ENCODE measurements around the gene PSMD11. TPM values are rescaled to one million over a fixed set of nuclear protein-coding genes. Genes with fewer than 3 reads are reported as not detected.

Gene PSMD11
- total RNA-seq, 1 experiment from 2014 or later = 212 TPM

DNA sequence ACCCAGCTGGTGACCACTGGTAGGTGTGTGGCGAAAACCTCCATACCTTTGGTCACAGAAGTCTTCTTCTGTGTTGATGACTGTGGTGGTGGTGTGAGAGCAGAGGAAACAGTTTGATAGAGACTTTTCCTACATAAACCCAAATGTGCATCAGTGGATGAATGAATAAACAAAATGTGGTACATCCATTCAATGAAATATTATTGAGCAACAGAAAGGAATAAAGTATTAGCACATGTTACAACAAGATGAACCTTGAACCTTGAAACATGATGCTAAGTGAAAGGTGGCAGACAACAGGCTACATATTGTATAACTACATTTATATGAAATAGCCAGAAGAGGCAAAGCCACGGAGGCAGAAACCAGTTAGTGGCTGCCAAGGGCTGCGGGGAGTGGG, 57.7 kb downstream of the PSMD11 start:
- Histone ChIP-seq H3K4me1 (ENCODE audit: control insufficient read depth, insufficient read depth, low read length) (no peaks in the 10 kb centered on the region), H3K27me3 (ENCODE audit: control insufficient read depth, insufficient read depth, low read length) (no peaks in the 10 kb centered on the region), H3K27ac (ENCODE audit: low read length) (no peak overlapping the region), H3K9me3 (ENCODE audit: control insufficient read depth, insufficient read depth, low read depth, low read length) (no peaks in the 10 kb centered on the region), H3K36me3 (ENCODE audit: control insufficient read depth, insufficient read depth, low read length) (no peaks in the 10 kb centered on the region), H3K4me3 (ENCODE audit: low read depth in 2 of 2, low read length in 2 of 2) (no peak overlapping the region)
- TF ChIP-seq POLR2AphosphoS5 (IDR thresholded peaks at IDR 0.05; ENCODE audit: low read depth, low read length) (no peak), CTCF (IDR thresholded peaks at IDR 0.05) (no peak), SIN3A (IDR thresholded peaks at IDR 0.05; ENCODE audit: borderline replicate concordance, insufficient read depth, low read depth, low read length) (no peak), TCF7L2 (IDR thresholded peaks at IDR 0.05; ENCODE audit: low read depth, low read length) (no peak)
- TF ChIP-seq, protein P1, sequence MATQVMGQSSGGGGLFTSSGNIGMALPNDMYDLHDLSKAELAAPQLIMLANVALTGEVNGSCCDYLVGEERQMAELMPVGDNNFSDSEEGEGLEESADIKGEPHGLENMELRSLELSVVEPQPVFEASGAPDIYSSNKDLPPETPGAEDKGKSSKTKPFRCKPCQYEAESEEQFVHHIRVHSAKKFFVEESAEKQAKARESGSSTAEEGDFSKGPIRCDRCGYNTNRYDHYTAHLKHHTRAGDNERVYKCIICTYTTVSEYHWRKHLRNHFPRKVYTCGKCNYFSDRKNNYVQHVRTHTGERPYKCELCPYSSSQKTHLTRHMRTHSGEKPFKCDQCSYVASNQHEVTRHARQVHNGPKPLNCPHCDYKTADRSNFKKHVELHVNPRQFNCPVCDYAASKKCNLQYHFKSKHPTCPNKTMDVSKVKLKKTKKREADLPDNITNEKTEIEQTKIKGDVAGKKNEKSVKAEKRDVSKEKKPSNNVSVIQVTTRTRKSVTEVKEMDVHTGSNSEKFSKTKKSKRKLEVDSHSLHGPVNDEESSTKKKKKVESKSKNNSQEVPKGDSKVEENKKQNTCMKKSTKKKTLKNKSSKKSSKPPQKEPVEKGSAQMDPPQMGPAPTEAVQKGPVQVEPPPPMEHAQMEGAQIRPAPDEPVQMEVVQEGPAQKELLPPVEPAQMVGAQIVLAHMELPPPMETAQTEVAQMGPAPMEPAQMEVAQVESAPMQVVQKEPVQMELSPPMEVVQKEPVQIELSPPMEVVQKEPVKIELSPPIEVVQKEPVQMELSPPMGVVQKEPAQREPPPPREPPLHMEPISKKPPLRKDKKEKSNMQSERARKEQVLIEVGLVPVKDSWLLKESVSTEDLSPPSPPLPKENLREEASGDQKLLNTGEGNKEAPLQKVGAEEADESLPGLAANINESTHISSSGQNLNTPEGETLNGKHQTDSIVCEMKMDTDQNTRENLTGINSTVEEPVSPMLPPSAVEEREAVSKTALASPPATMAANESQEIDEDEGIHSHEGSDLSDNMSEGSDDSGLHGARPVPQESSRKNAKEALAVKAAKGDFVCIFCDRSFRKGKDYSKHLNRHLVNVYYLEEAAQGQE (IDR thresholded peaks at IDR 0.05; ENCODE audit: insufficient read depth in 1 of 2, low read depth in 2 of 2, low read length in 1 of 2) = no peak
- intact Hi-C loops (cut with micrococcal nuclease; ENCODE audit: unreplicated experiment) (no loop called here), in situ Hi-C loops (cut with HindIII; ENCODE audit: low pct_unique_long_range_greater_than_20kb, low sequenced_read_pairs) (no loop called here)
- ChIA-PET CTCF (no interaction called here), POLR2A (no interaction called here)
- ATAC-seq (no peak), DNase-seq (ENCODE audit: low read depth, low spot score) (no peak)
- no TSS peak for BruUV-seq (replicated peaks)

- Histone ChIP-seq H3K27ac (ENCODE audit: low read length) (no peak overlapping the region), H3K9me3 (ENCODE audit: control insufficient read depth, insufficient read depth, low read depth, low read length) (no peaks in the 10 kb centered on the region), H3K27me3 (ENCODE audit: control insufficient read depth, insufficient read depth, low read length) (no peaks in the 10 kb centered on the region), H3K36me3 (ENCODE audit: control insufficient read depth, insufficient read depth, low read length) (no peaks in the 10 kb centered on the region), H3K4me3 (ENCODE audit: low read depth in 2 of 2, low read length in 2 of 2) (no peak overlapping the region), H3K4me1 (ENCODE audit: control insufficient read depth, insufficient read depth, low read length) (no peaks in the 10 kb centered on the region)
- TF ChIP-seq CTCF (IDR thresholded peaks at IDR 0.05) (no peak), SIN3A (IDR thresholded peaks at IDR 0.05; ENCODE audit: borderline replicate concordance, insufficient read depth, low read depth, low read length) (no peak), TCF7L2 (IDR thresholded peaks at IDR 0.05; ENCODE audit: low read depth, low read length) (no peak), POLR2AphosphoS5 (IDR thresholded peaks at IDR 0.05; ENCODE audit: low read depth, low read length) (no peak)
- TF ChIP-seq, protein P1 (IDR thresholded peaks at IDR 0.05; ENCODE audit: insufficient read depth in 1 of 2, low read depth in 2 of 2, low read length in 1 of 2) = no peak
- BruUV-seq (replicated peaks) = no TSS peak
- POLR2A ChIA-PET = no interaction called here
- in situ Hi-C loops (cut with HindIII; ENCODE audit: low pct_unique_long_range_greater_than_20kb, low sequenced_read_pairs) = no loop called here
- CTCF ChIA-PET = no interaction called here
- ATAC-seq (no peak), DNase-seq (ENCODE audit: low read depth, low spot score) (no peak)
- intact Hi-C loops (cut with micrococcal nuclease; ENCODE audit: unreplicated experiment) = no loop called here
Measured at GRCh38 chr17:32502710-32503109, 58.4 kb downstream of the PSMD11 start.

Measured in Panc1 (cell line).